Right kidney (tissue), 1 donor: ENCODE results near the gene FAF1.
A peak's percentile ranks its signal among the peaks of the same experiment; 100 is the strongest.
"Not testable (repeated sequence)": the region's sequence is repeated elsewhere in the genome, so short reads cannot be mapped to it uniquely, and the experiment has no call there.

Source experiments
- DNase-seq: peaks from one replicate; pipeline ENCODE4 v3.0.0-alpha.2; 2016

The FAF1 gene

DNA sequence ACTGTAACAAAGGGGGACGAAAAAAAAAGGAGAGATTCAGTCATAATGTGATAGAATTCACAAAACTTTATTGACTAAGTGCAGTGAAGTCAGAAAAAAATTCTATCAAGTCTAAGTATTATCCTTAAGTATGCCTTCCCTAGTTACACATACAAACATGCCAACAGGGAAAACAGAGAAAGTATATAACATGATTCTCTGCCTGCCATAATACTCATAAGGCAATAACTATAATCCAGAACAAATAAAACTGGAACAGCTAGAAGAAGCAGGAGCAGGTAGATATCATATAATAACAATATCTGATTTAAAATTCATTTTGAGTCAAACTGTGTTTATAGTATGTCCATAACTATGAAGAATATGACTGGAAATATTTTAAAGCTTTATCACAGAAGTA lies 184.3 kb downstream of the FAF1 start:
- DNase-seq = no peak

DNA sequence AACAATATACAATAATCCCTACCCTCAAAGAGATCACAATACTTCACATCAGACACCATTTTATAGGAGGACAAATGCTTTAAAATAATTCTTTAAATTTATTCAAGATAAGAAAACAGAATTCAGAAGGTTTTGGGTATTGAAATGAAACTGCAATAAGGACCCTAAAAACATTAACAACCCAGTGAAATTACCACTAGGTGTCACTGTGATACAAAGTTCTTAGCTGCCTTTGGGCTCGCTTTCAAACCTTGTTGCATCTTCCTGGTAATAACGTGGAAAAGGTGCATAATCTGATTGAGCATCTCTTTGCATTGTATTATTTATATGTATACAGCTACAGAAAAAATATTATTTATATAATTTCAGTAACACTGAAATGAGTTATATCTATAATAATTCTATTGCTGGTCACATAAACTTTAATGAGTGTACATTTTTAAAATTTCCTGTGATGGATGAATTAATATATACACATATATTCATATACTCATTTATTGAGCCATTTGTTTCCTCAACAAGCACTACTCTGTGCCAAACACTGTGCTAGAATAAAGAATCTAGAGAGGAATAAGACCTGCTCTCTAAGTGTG lies 185.2 kb downstream of the FAF1 start:
- peak; percentile 3 for DNase-seq

DNA sequence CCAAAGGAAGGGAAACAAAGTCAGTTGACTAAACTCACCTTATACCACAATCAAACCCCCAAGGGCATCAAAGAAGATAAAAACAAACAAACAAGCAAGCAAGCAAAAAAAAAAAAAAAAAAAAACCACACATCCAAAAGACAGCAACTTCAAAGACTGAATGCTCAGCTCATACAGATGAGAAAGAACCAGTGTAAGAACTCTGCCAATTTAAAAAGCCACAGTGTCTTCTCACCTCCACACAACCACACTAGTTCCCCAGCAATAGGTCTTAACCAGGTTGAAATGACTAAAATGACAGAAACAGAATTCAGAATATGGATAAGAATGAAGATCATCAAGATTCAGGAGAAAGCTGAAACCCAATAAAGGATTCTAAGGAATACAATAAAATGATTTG lies 193.4 kb downstream of the FAF1 start:
- no peak for DNase-seq

DNA sequence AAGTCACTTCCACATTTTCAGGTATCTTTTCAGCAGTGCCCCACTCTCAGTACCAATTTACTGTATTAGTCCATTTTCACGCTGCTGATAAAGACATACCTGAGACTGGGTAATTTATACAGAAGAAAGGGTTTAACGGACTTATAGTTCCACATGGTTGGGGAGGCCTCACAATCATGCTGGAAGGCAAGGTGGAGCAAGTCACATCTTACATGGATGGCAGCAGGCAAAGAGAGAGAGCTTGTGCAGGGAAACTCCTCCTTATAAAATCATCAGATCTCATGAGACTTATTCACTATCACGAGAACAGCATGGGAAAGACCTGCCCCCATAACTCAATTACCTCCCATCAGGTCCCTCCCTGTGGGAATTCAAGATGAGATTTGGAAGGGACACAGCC lies 203.5 kb downstream of the FAF1 start:
- DNase-seq = not testable (repeated sequence)

DNA sequence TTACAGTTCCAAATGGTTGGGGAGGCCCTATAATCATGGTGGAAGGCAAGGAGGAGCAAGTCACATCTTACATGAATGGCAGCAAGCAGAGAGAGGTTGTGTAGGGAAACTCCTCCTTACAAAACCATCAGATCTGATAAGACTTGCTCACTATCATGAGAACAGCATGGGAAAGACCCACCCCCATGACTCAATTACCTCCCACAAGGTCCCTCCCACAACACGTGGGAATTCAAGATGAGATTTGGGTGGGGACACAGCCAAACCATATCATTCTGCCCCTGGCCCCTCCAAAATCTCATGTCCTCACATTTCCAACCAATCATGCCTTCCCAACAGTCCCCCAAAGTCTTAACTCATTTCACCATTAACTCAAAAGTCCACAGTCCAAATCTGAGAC lies 205.3 kb downstream of the FAF1 start:
- DNase-seq = not testable (repeated sequence)

DNA sequence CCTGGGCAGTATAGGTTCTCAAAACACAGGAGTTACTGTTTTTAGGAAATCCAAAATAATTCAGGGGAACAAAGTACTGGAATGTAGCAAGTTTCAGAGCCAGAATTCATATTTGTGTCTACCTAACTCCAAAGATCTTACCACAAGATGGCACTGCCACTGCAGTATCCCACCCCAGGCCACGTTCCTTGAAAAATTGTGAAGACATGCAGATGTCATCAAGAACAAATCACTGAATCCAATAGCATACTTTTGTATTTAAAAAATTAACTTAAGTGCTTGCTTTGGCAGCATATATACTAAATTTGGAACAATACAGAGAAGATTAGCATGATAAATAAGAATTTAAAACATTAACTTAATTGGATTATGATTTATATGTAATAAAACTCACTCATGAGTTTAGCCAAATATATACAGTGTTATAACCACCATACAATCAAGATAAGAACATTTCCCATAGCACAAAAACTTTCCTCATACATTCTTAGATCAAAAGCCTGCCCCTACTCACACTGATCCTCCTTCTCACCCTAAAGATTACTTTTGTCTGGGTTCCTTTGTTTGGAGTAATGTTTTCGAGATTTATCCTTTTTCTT lies 209.9 kb downstream of the FAF1 start:
- no peak for DNase-seq

DNA sequence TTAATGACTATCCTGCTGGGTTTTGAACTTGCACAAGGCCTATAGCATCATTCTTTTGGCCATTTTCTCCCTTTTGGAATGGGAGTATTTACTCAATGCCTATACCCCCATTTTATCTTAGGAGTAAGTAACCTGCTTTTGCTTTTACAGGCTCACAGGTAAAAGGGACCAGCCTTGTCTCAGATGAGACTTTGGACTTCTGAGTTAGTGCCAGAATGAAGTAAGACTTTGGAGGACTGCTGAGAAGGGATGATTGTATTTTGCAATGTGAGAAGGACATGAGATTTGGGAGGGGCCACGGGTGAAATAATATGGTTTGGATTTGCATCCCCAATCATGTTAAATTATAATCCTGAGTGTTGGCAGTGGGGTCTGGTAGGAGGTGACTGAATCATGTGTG lies 212.7 kb downstream of the FAF1 start:
- no peak for DNase-seq

DNA sequence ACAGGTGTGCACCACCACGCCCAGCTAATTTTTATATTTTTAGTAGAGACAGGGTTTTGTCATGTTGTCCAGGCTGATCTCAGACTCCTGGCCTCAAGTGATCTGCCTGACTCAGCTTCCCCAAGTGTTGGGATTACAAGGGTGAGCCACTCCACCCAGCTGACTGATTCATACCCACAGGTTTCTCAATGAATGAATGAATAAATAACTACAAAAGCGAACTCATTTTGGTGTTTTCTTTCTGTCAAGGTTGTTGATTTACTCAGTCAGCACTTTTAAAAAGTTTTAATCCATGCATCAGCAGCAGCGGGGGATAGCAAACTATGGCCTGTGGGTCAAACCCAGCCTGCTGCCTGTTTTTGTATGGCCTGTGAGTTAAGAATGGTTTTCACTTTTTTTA lies 217.5 kb downstream of the FAF1 start:
- no peak for DNase-seq

DNA sequence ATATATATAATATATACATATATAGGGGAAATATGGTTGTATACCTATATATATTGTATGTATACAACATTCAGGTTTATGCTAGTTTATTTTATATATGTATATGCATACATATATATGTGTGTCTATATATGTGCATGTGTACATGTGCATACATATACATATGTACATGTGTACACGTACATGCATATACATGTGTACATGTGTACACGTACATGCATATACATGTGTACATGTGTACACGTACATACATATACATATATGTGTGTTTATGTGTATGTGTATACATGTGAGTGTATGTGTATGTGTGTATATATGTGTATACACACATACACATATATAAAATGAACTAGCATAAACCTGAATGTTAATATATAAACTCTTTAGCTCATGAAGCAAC lies 220.9 kb downstream of the FAF1 start:
- DNase-seq = no peak

DNA sequence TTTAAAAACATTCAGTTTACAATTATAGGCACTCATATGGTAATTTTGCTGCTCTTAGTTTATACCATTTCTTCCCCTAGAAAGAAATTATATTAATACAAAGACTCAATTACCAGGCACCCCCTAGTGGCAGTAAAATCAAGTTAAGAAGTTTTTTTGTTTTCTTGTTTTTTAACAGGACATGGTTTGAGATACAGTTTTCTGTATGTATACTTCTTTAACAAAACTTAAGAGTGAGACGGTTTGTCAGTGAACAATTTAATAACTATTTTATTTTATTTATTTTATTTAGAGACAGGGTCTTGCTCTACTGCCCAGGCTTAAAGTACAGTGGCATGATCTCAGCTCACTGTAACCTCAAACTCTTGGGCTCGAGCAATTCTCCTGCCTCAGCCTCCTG lies 224.6 kb downstream of the FAF1 start:
- DNase-seq = no peak

DNA sequence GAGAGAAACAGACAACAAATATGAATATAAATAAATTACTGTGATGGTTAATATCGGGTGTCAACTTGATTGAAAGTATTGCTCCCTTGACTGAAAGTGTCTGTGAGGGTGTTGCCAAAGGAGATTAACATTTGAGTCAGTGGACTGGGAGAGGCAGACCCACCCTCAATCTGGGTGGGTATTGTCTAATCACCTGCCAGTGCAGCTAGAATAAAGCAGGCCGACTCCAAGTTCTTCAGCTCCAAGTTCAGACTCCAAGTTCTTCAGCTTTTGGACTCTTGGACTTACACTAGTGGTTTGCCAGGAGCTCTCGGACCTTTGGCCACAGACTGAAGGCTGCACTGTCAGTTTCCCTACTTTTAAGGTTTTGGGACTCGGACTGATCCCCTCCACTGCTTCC lies 232.5 kb downstream of the FAF1 start:
- not testable (repeated sequence) for DNase-seq

DNA sequence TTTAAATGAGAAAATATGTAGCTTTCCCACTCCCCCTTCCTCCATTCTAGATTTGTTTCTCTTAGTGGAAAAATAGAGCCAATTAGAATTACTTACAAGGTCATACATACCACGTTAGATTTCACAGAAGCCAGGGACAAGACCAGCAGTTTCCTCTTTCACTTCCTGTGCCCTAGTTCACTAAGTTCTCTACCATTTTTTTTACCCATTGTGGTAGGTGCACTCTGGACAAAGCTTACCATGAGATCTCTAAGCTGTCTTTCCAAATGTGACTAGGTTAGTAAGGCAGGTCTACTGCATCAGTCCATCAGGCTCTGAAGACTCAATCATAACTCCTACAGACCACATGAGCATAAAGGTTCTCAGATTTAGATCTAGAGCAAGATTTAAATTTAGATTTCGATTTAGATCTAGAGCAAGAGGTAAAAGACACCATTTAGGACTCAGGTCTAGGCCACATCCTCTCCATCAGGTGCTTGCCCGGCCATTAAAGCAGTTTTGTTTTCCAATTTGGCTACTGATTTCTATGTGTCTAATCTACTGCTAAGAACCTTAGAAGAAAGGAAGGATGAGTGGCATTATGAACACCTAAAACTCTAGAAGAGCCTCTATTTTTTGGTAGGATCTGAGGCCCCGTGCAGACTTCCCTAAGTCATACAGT lies 235.3 kb downstream of the FAF1 start:
- no peak for DNase-seq

DNA sequence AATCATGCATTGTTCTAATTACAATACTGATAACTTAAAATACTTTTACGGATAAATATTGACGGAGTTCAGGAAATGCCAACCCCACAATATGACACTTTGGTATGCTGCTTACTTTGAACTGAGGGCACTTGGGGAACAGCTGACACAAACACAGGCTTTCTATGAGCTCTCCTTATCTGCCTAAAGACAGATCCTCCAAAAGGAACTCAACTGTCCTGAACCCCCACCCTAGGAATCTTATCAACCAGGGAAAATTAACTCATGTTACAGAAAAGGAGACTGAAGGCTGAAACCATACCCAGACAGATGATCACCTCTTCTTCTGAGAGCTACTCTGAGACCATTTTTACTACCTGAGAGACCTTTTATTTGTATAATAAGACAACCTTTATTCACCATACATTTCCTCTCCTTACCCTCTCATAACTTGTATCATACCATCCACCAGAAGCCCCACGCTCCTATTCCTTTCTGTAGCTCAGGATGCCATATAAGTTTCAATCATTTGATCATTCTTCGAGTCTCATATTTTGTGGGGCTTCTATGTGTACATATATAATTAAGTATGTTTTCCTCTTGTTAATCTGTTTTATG lies 239.5 kb downstream of the FAF1 start:
- no peak for DNase-seq

DNA sequence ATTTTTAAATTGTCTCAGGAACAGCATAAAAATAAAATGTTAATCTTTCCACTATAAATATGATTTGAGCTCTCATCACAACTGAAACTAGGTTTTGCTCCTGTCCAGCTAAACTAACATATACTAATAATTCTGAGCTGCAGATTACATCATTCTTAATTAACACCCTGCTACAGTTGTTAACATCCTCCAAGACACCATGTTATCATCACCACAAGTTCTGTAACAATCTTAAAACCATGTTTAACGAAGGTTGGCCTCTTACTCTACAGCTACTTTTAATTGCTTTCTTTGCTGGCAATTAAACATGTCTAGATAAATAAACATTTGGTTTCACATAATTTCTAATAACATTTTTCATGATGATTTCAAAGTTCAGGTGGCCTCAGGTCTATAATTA lies 240.9 kb downstream of the FAF1 start:
- DNase-seq = no peak

DNA sequence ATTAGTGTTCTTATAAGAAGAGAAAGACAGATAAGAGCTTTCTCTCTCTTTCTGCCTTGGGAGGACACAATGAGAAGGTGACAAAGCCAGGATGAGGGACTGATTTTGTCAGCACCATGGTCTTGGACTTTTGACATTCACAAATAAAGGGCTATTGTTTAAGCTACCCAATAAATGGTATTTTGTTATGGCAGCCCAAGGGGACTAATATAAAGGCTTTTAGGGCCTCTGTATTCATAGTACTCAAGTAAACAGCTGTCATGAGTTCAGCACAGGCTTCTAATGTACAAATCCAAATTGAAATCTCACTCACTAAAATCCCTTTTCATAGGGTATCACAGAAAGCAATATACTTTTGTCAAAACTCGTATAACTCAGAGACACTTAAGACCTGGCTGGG lies 242.7 kb downstream of the FAF1 start:
- DNase-seq = no peak

DNA sequence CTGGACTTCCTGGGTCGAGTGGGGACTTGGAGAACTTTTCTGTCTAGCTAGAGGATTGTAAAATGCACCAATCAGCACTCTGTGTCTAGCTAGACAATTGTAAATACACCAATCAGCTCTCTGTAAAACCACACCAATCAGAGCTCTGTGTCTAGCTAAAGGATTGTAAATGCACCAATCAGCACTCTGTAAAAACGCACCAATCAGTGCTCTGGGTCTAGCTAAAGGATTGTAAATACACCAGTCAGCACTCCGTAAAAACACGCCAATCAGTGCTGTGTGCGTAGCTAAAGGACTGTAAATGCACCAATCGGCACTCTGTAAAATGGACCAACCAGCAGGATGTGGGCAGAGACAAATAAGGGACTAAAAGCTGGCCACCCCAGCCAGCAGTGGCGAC lies 243.6 kb downstream of the FAF1 start:
- DNase-seq = not testable (repeated sequence)

DNA sequence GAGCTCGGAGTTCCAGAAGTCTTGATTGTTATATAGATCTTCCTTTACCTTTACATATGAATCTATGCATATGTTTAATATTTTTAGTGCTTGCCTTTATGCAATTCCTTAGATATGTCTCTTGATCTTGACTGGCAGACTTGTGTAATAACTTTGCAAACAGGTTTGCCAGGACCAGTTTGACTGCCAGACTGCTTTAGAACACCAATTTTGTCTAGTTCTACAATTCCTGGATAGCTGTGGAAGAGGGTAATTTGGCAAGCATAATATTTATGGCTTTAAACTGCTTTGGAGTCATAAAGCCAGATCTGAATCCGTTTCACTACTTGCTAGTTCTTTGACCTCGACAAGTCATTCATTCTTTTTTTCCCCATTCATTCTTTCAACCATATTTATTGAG lies 250.0 kb downstream of the FAF1 start:
- no peak for DNase-seq

DNA sequence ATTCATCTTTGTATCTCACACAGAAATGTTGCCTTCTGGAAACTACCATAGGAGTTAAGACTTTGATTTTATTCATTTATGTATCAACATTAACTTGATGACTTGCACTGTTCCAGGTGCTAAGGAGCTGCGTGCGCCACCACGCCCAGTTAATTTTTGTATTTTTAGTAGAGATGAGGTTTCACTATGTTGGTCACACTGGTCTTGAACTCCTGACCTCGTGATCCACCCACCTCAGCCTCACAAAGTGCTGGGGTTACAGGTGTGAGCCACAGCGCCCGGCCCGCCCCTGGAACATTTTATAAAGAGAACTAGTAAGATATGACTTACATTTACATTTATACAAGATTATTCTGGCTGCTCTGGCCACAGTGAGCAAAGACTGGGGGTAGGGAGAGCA lies 252.2 kb downstream of the FAF1 start:
- DNase-seq = no peak

DNA sequence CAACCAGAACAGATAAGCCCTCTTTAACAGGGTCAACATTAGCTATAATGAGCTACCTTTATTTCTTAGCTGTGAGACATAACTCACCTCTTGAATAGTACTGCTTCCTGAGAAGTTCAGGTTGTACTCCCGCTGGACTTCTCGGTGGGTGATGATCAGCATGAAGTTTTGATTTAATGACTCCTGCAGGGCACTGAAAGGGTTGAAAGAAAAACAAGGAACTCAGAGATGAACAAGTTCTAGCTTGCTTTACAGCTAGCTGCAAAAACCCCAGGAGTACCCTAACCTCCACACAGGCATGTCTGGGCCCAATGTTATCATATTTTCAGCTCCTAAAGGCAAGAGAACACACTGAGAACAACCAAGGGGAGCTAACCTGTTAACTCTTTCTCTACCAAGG lies 254.4 kb downstream of the FAF1 start:
- DNase-seq = no peak

DNA sequence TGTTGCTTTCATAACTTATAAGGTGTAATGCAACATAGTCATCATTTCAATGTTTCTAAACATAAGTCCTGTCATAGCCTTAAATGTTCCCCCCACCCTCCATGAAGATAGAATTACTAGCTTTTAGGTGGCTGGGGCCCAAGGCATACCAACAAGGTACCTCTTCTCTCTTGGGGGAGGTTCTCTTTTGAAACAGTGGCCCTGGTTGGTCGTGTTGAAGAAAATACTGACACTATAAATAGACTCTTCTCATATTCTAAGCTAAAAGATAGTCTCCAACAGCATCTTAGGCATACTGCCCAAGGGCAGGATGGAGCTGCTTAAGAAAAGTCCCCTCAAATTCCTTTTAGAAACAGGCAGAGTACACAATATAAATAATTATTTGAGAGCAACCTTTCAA lies 255.0 kb downstream of the FAF1 start:
- DNase-seq = no peak

DNA sequence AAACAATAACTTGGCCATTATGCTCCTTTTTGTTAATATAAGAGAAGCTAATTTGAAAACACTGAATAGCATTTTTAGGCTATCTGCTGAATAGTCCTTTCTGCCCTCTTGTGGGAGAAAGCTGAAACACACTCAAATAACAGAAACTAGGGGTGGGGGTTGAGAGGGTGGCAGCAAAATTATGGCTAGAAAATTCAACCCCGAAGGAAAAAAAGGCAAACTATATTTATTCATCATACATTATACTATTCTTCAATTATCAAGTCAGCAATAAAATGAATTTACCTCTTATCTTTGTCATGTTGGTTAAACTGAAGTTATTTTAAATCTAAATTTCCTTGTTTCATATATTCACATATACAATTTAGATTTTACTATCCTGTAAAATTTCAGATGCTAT lies 255.9 kb downstream of the FAF1 start:
- no peak for DNase-seq

DNA sequence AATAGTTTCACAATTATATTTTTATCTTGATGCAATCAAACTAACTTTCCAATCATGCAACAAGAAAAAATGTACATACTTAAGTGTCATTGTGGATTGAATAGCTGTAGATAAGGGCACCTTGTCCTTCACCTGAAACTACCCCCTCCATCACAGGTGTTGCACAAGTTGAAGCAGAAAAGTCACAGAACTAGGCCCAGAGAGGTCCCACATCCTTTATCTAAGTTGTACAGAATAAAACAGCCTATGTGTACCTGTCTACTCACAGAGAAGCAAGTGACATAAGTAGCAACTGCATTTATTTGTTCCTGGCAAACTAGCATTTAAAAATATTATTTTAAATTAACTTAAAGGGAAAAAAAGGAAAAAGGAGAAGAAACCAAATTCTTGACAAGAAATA lies 256.8 kb downstream of the FAF1 start:
- DNase-seq = no peak

DNA sequence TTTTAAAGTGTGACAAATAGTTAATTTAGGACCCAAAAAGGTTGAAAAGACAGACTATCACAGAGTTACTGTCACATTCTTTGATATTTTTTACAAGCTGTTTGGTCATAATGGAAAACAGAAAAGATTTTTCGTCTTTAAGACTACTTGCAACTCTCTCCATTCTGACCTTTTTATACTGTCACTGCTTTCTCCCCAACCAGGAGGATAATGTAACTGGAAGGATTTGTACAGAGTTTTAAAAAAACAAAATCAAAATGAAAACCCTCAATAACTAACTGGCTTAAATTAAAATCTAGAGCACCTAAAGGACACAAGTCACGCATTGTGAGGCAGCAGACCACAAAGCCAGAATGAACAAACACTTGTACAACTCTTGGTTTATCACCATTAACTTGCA lies 257.7 kb downstream of the FAF1 start:
- no peak for DNase-seq

DNA sequence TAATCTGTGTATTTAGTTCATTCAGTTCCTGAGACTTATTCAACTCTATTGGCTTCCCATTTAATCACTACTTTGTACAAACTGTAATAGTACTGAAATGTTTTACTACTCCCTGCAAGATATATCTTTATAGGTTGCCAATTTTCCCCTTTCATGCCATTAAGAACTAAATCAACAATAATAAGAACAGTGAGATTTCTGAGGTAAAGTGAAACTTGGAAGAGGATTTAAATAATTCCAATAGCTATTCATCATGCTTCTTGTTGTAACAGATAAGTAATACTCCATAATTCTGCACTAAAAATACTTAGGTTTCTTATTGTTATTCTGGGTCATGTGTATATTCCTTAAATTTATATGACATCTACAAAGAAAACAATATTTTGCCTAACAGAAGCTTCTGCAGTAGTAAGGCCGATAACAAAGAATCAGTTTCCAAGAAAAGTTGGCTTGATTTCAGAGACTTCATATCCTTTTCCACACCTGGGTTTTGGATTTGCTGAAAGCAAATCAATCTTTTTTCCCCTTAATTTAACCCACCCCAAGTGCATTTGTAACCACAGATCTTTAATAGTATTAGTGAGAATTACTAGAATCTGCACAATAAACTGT lies 258.3 kb downstream of the FAF1 start:
- DNase-seq = no peak
